IPS DF 6.9 (cell line): ENCODE data around the gene FXYD4.

ENCODE experiments used
- DNase-seq: peaks from one replicate; pipeline ENCODE4 v3.0.0-alpha.2; 2013; ENCODE audit warnings: low read depth, low spot score
- H3K27ac ChIP-seq: one replicate; pipeline ENCODE4 v1.5.1; 2013; ENCODE audit warnings: low read length, control low read depth
- H3K27me3 ChIP-seq: 2 replicates; pipeline ENCODE4 v1.6.1; 2013; ENCODE audit warnings: mild to moderate bottlenecking, low read length; ENCODE audit not compliant: control insufficient read depth, insufficient read depth
- H3K36me3 ChIP-seq: 2 replicates; pipeline ENCODE4 v1.6.1; 2013; ENCODE audit warnings: low read length; ENCODE audit not compliant: control insufficient read depth, insufficient read depth
- H3K4me1 ChIP-seq: 2 replicates; pipeline ENCODE4 v1.6.1; 2013; ENCODE audit warnings: low read length; ENCODE audit not compliant: control insufficient read depth, insufficient read depth
- H3K4me3 ChIP-seq: 2 replicates; pipeline ENCODE4 v1.5.1; 2013; ENCODE audit warnings: mild to moderate bottlenecking, low read length
- H3K9me3 ChIP-seq: 2 replicates; pipeline ENCODE4 v1.6.1; 2013; ENCODE audit warnings: low read length, inconsistent platforms; ENCODE audit not compliant: control insufficient read depth, insufficient read depth
- WGBS: extraction: QIAGEN DNeasy Blood & Tissue Kit; methylation state at CpG from one replicate; pipeline ENCODE4 v1.1.7; 2013; ENCODE audit warnings: mixed read lengths, missing lambda C conversion rate; ENCODE audit not compliant: insufficient read length, insufficient coverage; 5-methylcytosine and 5-hydroxymethylcytosine counted together

The FXYD4 gene

DNA sequence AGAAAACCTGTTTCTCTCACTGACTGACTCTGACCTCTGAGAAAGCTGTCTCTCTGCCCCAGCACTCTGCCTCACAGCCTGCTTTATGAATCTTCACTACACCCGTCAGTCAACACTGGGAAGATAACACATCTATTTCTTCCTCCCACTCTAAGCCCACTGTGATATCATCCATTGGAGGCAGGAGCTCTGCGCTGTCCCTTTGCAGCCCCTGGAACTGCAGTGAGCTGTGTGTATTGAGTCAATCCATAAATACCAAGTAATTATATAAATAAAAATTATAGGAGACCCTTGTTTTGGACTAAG, 17.2 kb upstream of the FXYD4 start:
- DNase-seq, result no peak
- WGBS, result no CpG with 5 or more reads among the region's 2 CpGs
- H3K27me3 ChIP-seq, result no peaks in the 10 kb centered on the region
- H3K4me3 ChIP-seq, result no peak overlapping the region
- H3K4me1 ChIP-seq, result peaks cover 1% of the 10 kb centered on the region; the same call in 1 of the 2 replicates
- H3K36me3 ChIP-seq, result no peaks in the 10 kb centered on the region
- H3K27ac ChIP-seq, result no peak overlapping the region
- H3K9me3 ChIP-seq, result no peaks in the 10 kb centered on the region

DNA sequence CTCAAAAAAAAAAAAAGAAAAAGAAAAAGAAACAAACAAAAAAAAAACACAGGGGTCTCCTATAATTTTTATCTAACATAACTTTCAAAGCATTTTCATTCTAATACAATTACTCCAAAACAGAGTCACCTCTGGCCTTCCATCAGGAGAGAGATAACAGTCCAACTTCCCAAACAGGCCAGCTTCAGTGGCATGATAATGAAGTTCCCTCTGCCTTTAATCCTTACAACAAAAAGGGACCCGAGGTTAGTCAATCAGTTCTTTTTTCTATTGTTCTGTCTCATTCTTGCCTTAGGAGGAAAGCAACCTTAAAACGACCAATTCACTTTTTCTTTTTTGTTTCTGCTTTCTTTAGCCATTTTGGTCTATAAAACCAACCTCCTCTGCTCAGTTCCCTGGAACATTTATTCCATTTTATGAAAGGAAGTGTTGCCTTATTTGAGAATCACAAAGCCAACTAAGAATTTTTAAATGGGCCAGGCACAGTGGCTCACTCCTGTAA, 16.5 kb upstream of the FXYD4 start:
- H3K9me3 ChIP-seq, result no peaks in the 10 kb centered on the region
- H3K4me3 ChIP-seq, result no peak overlapping the region
- H3K27ac ChIP-seq, result no peak overlapping the region
- H3K4me1 ChIP-seq, result peaks cover 1% of the 10 kb centered on the region; the same call in 1 of the 2 replicates
- WGBS, result no CpG with 5 or more reads among the region's 2 CpGs
- H3K36me3 ChIP-seq, result no peaks in the 10 kb centered on the region
- H3K27me3 ChIP-seq, result no peaks in the 10 kb centered on the region
- no peak for DNase-seq

DNA sequence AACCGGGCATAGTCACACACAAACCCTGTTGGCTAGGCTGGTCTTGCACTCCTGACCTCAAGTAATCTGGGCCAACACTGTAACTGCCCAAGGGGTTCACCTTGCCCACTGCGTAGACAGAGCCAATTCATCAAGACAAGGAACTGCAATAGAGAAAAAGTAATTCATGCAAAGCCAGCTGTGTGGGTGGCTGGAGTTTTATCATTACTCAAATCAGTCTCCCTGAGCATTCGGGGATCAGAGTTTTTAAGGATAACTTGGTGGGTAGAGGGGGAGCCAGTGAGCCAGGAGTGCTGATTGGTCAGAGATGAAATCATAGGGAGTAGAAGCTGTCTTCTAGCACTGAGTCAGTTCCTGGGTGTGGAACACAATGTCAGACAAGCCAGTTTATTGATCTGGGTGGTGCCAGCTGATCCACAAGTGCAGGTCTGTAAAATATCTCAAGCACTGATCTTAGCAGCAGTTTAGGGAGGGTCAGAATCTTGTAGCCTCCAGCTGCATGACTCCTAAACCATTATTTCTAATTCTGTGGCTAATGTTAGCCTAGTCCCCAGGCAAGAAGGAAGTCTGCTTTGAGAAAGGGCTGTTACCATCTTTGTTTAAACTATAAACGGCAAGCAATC, 15.6 kb upstream of the FXYD4 start:
- Histone ChIP-seq H3K27ac (no peak overlapping the region), H3K36me3 (no peaks in the 10 kb centered on the region), H3K4me1 (peaks cover 1% of the 10 kb centered on the region; the same call in 1 of the 2 replicates), H3K27me3 (no peaks in the 10 kb centered on the region), H3K9me3 (no peaks in the 10 kb centered on the region), H3K4me3 (no peak overlapping the region)
- no CpG with 5 or more reads among the region's 4 CpGs for whole genome bisulfite sequencing
- no peak for DNase-seq

DNA sequence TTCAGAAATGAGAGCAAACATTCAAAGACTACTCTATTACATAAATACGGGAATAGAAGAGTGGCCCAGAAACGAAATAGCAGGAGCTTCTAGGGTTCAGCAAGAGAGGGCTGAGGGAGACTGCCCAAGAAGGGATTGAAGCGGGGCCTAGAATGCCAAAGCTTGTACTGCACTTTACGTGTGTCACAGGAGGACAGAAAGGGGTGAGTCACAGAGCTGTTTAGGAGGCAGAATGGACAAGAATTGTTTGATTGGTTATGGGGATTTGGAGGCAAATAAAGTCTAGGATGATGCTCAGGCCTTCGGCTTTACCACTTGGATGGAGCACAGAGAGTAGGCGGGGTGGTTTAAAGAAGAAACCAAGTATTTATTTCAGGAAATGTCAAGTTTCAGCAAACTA, 11.3 kb upstream of the FXYD4 start:
- Histone ChIP-seq H3K4me3 (no peak overlapping the region), H3K9me3 (no peaks in the 10 kb centered on the region), H3K27me3 (no peaks in the 10 kb centered on the region), H3K36me3 (no peaks in the 10 kb centered on the region), H3K27ac (no peak overlapping the region), H3K4me1 (peaks cover 4% of the 10 kb centered on the region; the same call in 1 of the 2 replicates)
- no CpG with 5 or more reads among the region's 6 CpGs for WGBS
- DNase-seq, result no peak

DNA sequence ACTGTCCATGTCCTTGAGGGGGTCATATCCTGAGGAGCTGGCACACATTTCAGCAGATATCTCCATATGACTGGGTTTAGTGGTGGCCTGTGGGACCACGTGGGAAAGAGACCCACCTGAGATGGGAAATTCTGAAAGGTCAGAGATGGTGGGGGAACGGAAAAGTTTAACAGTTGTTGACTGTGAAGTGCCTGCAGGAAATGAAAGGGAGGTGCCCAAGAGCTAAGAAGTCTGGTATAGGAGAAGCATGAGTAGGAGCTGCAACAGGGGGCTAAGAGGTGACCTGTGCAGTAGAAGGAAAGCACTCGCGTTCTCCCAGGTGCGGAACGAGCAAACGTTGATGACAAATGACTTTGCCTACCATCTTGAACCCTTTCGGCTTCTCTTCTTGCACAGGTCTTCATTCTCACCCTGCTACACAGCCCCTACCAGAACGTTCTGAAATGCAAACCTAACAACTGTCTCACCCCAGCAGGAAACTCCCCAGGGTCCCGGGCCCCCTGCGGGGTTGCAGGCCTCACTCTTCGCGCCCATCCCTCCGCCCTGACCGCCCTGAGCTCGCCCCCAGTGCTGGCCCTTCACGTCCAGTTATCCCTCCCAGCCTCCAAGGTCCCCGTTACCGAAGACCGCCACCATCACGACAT, 9.8 kb upstream of the FXYD4 start:
- H3K9me3 ChIP-seq, result no peaks in the 10 kb centered on the region
- DNase-seq, result no peak
- H3K27me3 ChIP-seq, result no peaks in the 10 kb centered on the region
- peaks cover 4% of the 10 kb centered on the region; the same call in 1 of the 2 replicates for H3K4me1 ChIP-seq
- H3K4me3 ChIP-seq, result peak overlapping the region; percentile 44; the same call in 1 of the 2 replicates
- H3K27ac ChIP-seq, result no peak overlapping the region
- no CpG with 5 or more reads among the region's 21 CpGs for WGBS
- no peaks in the 10 kb centered on the region for H3K36me3 ChIP-seq

DNA sequence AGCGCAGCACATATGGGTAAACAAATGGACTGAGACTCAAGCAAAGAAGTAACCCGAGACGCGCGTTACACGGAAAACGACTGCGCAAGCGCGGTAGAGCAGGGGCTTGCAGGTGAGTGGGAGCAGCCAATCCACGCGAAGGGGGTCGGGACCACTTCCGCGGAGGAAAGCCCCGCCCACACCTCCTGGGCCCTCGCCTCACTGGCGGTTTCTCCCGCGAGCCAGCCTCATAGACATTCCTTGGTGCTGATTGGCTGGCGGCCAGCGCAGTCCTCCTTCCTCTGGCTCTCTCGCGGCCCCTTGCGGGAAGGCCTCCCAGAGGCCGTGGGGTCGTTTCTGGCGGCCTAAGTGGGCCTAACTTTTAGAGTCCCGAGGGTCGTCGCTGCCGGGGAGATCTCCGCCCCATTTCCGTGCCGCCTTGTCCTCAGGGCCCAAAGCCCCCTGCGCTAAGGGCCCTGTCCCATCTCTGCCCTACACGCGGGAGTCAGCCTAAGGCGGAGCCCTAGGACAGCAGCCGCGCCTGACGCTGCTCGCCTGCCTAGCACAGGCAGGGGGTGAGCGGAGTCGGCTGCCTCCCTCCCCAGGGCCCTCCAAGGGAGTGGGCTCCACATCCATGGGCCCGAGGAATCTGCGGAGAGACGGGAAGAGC, 9.1 kb upstream of the FXYD4 start:
- DNase-seq, result peak; percentile 92
- Histone ChIP-seq H3K4me1 (peaks cover 4% of the 10 kb centered on the region; the same call in 1 of the 2 replicates), H3K9me3 (no peaks in the 10 kb centered on the region), H3K4me3 (peak overlapping the region; percentile 44; the same call in 1 of the 2 replicates), H3K27ac (no peak overlapping the region), H3K36me3 (no peaks in the 10 kb centered on the region), H3K27me3 (no peaks in the 10 kb centered on the region)
- WGBS, result no CpG with 5 or more reads among the region's 48 CpGs

DNA sequence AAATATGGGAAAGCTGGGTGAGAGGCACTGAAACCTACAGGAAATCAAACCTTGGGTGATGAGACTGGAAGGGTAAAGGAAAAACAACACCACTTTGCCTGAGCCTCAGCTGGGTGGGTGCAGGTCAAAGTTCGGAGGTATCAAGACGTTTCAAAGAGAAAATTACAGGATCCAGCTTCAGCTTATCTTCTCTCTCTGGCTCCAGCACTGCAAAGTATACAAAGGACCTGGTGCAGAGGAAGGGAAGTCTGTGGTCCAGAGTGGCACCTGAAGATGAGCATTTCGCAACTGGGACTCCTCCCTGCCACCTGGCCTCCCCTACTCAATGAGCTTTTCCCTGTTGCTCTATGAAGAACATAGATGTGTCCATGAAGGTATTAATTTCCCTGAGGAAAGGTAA, 6.4 kb upstream of the FXYD4 start:
- Histone ChIP-seq H3K4me3 (no peak overlapping the region), H3K27ac (no peak overlapping the region), H3K4me1 (peaks cover 4% of the 10 kb centered on the region; the same call in 1 of the 2 replicates), H3K9me3 (no peaks in the 10 kb centered on the region), H3K27me3 (no peaks in the 10 kb centered on the region), H3K36me3 (no peaks in the 10 kb centered on the region)
- DNase-seq, result no peak
- WGBS, result no CpG with 5 or more reads among the region's 3 CpGs

DNA sequence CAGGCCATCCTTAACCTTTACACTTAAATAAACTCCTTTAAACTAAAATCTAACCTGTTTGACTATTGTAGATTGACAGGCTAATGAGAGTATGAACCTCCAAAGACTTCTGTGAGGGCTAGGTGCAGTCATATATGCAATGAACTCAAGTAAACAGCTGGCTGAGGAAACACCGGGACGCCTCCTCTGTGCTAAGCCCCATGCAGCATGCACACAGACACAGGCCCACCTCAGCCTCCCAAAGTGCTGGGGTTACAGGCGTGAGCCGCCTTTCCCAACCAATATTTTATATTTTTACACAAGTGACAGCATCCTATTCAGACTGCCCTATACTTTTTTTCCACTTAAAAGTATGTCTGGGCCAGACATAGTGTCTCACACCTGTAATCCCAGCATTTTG, 1.5 kb upstream of the FXYD4 start:
- H3K4me1 ChIP-seq, result no peaks in the 10 kb centered on the region
- no peaks in the 10 kb centered on the region for H3K36me3 ChIP-seq
- no peak overlapping the region for H3K27ac ChIP-seq
- no CpG with 5 or more reads among the region's 4 CpGs for WGBS
- no peak overlapping the region for H3K4me3 ChIP-seq
- no peak for DNase-seq
- no peaks in the 10 kb centered on the region for H3K27me3 ChIP-seq
- H3K9me3 ChIP-seq, result no peaks in the 10 kb centered on the region

DNA sequence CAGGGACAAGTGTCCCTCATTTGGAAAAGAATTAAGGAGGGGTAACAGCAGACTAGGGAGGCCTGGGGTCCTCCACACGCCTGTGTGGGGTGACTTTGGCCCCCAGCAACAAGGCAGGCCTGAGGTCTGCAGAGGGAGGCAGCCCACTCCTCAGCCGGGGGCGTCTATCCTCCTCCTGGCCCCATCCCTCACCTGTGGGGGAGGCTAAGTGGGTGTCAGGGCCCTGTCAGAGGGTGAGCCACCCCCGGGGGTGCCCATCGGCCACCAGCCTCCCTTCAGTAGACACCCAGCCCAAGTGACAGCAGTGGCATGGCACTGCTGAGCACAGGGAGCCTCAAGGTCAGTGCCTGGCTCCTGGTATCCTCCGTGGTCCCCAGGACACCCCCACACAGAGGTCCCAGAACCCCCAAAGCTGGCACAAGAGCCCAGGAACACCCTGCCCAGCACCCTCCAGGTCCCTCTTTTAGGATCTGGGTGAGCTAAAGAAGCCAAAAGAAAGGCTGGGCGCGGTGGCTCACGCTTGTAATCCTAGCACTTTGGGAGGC, 693 bp upstream of the FXYD4 start:
- Histone ChIP-seq H3K27ac (no peak overlapping the region), H3K4me3 (no peak overlapping the region), H3K36me3 (no peaks in the 10 kb centered on the region), H3K27me3 (no peaks in the 10 kb centered on the region), H3K9me3 (no peaks in the 10 kb centered on the region), H3K4me1 (peaks cover 2% of the 10 kb centered on the region; the same call in 1 of the 2 replicates)
- WGBS, result no CpG with 5 or more reads among the region's 9 CpGs
- DNase-seq, result no peak

DNA sequence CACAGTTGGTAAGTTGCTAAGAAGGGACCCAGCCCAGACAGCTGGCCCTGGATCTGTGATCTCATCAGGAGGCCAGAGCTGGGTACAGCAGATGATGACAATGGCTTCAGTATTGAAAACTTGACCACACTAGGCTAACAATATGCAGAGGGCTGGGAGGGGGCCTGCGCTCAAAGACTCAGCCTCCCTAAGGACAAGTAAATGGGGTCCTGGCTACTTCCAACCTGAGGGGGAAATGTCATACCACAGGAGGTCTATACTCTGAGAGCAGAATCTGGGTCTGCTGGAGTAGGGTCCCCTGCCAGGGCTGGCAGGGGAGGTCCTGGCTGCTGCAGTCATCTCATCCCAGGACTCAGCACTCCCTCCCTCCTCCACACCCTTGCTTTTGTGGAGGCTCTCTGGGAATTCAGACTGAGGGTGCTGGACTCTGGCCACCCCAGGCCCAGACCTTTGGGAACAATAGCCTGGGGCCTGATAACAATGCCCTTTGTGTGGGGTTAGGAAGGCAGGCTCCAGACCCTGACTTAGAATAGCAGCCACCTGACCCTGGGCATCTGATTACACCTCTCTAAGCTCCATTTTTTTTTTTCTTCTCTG, 1.4 kb downstream of the FXYD4 start:
- Histone ChIP-seq H3K36me3 (no peaks in the 10 kb centered on the region), H3K27ac (no peak overlapping the region), H3K9me3 (no peaks in the 10 kb centered on the region), H3K4me3 (no peak overlapping the region), H3K27me3 (no peaks in the 10 kb centered on the region), H3K4me1 (peaks cover 2% of the 10 kb centered on the region; the same call in 1 of the 2 replicates)
- no peak for DNase-seq
- WGBS, result no CpG with 5 or more reads among the region's 1 CpG
